Neuronal stem cell (in vitro differentiated cells): ENCODE results near the gene HTR6.

ENCODE experiments used
- DNase-seq: peaks from one replicate; pipeline ENCODE4 v3.0.0-alpha.2; 2013; ENCODE audit warnings: low spot score
- H2AFZ ChIP-seq: one replicate; pipeline ENCODE4 v1.6.1; 2013; ENCODE audit warnings: mild to moderate bottlenecking, low read length, inconsistent platforms
- H2AK5ac ChIP-seq: 2 replicates; pipeline ENCODE4 v1.6.1; 2013; ENCODE audit warnings: low read depth, mild to moderate bottlenecking, inconsistent platforms, low read length, moderate library complexity, mixed read lengths
- H2BK120ac ChIP-seq: 2 replicates; pipeline ENCODE4 v1.6.1; 2013; ENCODE audit warnings: low read depth, mild to moderate bottlenecking, inconsistent platforms, low read length, moderate library complexity, mixed read lengths
- H2BK12ac ChIP-seq: one replicate; pipeline ENCODE4 v1.6.1; 2013; ENCODE audit warnings: low read length, inconsistent platforms
- H2BK15ac ChIP-seq: 2 replicates; pipeline ENCODE4 v1.6.1; 2013; ENCODE audit warnings: mild to moderate bottlenecking, low read length, inconsistent platforms, mixed read lengths
- H2BK5ac ChIP-seq: one replicate; pipeline ENCODE4 v1.6.1; 2013; ENCODE audit warnings: inconsistent platforms, mild to moderate bottlenecking, low read length, moderate library complexity
- H3K14ac ChIP-seq: one replicate; pipeline ENCODE4 v1.6.1; 2013; ENCODE audit warnings: low read length, inconsistent platforms
- H3K18ac ChIP-seq: 2 replicates; pipeline ENCODE4 v1.6.1; 2013; ENCODE audit warnings: low read length, inconsistent platforms
- H3K23ac ChIP-seq: 2 replicates; pipeline ENCODE4 v1.6.1; 2013; ENCODE audit warnings: low read depth, mild to moderate bottlenecking, mixed read lengths, low read length, inconsistent platforms; ENCODE audit not compliant: poor library complexity
- H3K27ac ChIP-seq: replicated peaks from 3 replicates; pipeline ENCODE4 v1.5.1; 2013; ENCODE audit warnings: low read length, inconsistent platforms
- H3K27me3 ChIP-seq, 3 experiments: 2 replicates each; pipeline ENCODE4 v1.6.1; 2013; ENCODE audit warnings: low read length in 3 of 3, mild to moderate bottlenecking in 2 of 3, inconsistent platforms in 1 of 3, low read depth in 1 of 3, mixed read lengths in 1 of 3, moderate library complexity in 1 of 3; ENCODE audit not compliant: control insufficient read depth in 3 of 3, insufficient read depth in 3 of 3
- H3K36me3 ChIP-seq, 2 donors: replicated peaks in 1 of 2; 2 replicates each; pipeline ENCODE4 v1.6.1; 2013; ENCODE audit warnings: low read length in 2 of 2; ENCODE audit not compliant: control insufficient read depth in 2 of 2, insufficient read depth in 2 of 2
- H3K4ac ChIP-seq: 2 replicates; pipeline ENCODE4 v1.6.1; 2013; ENCODE audit warnings: inconsistent platforms, mild to moderate bottlenecking, low read length, moderate library complexity
- H3K4me1 ChIP-seq, 2 donors: 1 replicate in 1 of 2; 2 replicates in 1 of 2; pipeline ENCODE4 v1.6.1; 2013; ENCODE audit warnings: low read length in 2 of 2, low read depth in 1 of 2; ENCODE audit not compliant: control insufficient read depth in 2 of 2, insufficient read depth in 1 of 2
- H3K4me2 ChIP-seq: one replicate; pipeline ENCODE4 v1.6.1; 2013; ENCODE audit warnings: mild to moderate bottlenecking, low read length, inconsistent platforms; ENCODE audit not compliant: insufficient read depth, poor library complexity, severe bottlenecking
- H3K4me3 ChIP-seq, 2 donors: 2 replicates each; pipeline ENCODE4 v1.5.1; 2013; ENCODE audit warnings: low read length in 2 of 2, mild to moderate bottlenecking in 2 of 2, inconsistent platforms in 1 of 2, moderate library complexity in 1 of 2
- H3K79me1 ChIP-seq: one replicate; pipeline ENCODE4 v1.6.1; 2013; ENCODE audit warnings: low read depth, mild to moderate bottlenecking, inconsistent platforms, low read length, moderate library complexity
- H3K9ac ChIP-seq: one replicate; pipeline ENCODE4 v1.6.1; 2013; ENCODE audit warnings: mild to moderate bottlenecking, low read depth, low read length, inconsistent platforms; ENCODE audit not compliant: poor library complexity
- H3K9me3 ChIP-seq, 2 donors: replicated peaks in 1 of 2; 2 replicates each; pipeline versions ENCODE3 to v1.6.1; 2013; ENCODE audit warnings: low read length in 2 of 2, mild to moderate bottlenecking in 2 of 2, inconsistent platforms in 1 of 2, low read depth in 1 of 2, mixed read lengths in 1 of 2, moderate library complexity in 1 of 2; ENCODE audit not compliant: control insufficient read depth in 2 of 2, insufficient read depth in 1 of 2
- H4K8ac ChIP-seq: one replicate; pipeline ENCODE4 v1.6.1; 2013; ENCODE audit warnings: low read depth, mild to moderate bottlenecking, inconsistent platforms, low read length, moderate library complexity
- H4K91ac ChIP-seq: one replicate; pipeline ENCODE4 v1.6.1; 2013; ENCODE audit warnings: low read length, low read depth, mild to moderate bottlenecking, inconsistent platforms; ENCODE audit not compliant: poor library complexity
- WGBS, 2 donors: extraction: QIAGEN DNeasy Blood & Tissue Kit; methylation state at CpG; one replicate each; pipeline ENCODE4 v1.1.7; 2013; ENCODE audit warnings: missing lambda C conversion rate in 2 of 2, mixed read lengths in 1 of 2; ENCODE audit not compliant: insufficient read length in 2 of 2, insufficient replicate concordance in 1 of 2; ENCODE audit errors: extremely low coverage in 2 of 2; 5-methylcytosine and 5-hydroxymethylcytosine counted together

HTR6 gene

DNA sequence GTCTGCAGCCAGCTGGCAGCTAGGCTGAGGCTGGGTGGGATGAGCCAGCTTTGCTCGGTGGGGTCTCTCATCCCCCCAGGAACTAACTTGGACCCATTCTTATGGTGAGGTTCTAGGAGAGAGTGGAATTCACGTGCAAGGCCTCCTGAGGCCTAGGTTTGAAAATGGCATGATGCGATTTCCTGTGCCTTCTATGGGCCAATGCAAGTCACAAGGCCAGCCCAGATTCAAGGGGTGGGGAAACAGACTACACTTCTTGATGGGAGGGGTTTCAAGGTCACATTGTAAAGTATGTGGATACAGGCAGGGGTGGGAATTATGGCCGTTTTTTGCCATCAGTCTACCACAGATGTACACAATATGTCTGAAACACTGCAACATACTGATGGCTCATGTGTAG, 48.3 kb downstream of the HTR6 start:
- Histone ChIP-seq H4K8ac (no peak overlapping the region), H3K4me1 (no peaks in the 10 kb centered on the region), H2BK15ac (no peak overlapping the region), H3K4me2 (no peak overlapping the region), H3K36me3 (no peaks in the 10 kb centered on the region), H2AFZ (no peak overlapping the region), H3K14ac (no peak overlapping the region), H3K9ac (no peak overlapping the region), H3K23ac (no peak overlapping the region), H3K27ac (no peak overlapping the region), H2BK5ac (no peak overlapping the region), H4K91ac (no peak overlapping the region), H3K9me3 (no peaks in the 10 kb centered on the region), H3K4ac (no peak overlapping the region), H3K18ac (no peak overlapping the region), H3K4me3 (no peak overlapping the region), H3K79me1 (no peaks in the 10 kb centered on the region), H2BK12ac (no peak overlapping the region), H3K27me3 (peaks cover 0 to 21% (median 0%) of the 10 kb centered on the region in 3 experiments), H2AK5ac (no peak overlapping the region), H2BK120ac (no peak overlapping the region)
- WGBS, 2 donors = no CpG with 5 or more reads among the region's 4 CpGs
- no peak for DNase-seq

DNA sequence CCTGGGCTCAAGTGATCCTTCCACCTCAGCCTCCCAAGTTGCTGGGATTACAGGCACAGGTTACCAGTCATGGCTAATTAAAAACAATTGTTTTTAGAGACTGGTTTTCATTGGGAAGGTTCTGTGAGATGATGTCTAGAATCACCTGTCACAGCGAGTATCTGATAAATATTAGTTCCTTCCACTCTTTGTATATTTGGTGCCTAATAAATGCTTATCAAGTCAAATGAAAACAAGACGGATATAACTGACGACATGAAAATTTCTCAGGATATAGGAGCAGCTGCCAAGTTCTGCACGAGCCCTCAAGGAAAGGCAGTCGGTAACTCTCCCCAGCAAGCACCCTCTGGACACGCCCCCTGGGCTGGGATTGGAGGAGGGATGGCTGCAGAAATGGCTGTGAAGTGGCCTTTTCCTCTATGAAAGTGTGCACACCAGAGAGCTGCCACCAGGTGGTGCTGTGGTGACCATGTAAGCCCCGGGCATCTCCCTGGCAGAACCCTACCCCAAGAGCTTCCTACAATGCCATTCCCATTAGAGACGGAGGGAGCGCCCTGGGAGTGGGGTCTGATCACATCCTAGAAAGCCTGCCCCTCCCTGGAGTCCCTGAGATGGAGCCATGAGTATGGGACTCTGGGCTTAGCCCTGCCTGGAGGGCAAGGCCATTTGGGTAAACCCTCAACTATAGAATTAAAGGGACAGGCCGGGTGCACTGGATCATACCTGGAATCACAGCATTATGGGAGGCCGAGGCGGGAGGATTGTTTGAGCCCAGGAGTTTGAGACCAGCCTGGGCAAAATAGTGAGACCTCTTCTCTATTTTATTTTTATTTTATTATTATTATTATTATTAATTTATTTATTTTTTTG, 50.9 kb downstream of the HTR6 start:
- no peak overlapping the region for H2BK12ac ChIP-seq
- no peak overlapping the region for H2BK5ac ChIP-seq
- no peak overlapping the region for H3K23ac ChIP-seq
- H4K91ac ChIP-seq = no peak overlapping the region
- H2AK5ac ChIP-seq = no peak overlapping the region
- no peak overlapping the region for H3K18ac ChIP-seq
- no peak overlapping the region for H3K4me2 ChIP-seq
- no peaks in the 10 kb centered on the region for H3K4me1 ChIP-seq
- peak; percentile 95 for DNase-seq
- no peak overlapping the region for H3K9ac ChIP-seq
- H3K4ac ChIP-seq = no peak overlapping the region
- H2AFZ ChIP-seq = no peak overlapping the region
- no peaks in the 10 kb centered on the region for H3K9me3 ChIP-seq
- H3K79me1 ChIP-seq = no peaks in the 10 kb centered on the region
- no peak overlapping the region for H2BK15ac ChIP-seq
- H3K27me3 ChIP-seq = peaks cover 0 to 14% (median 0%) of the 10 kb centered on the region in 3 experiments
- H4K8ac ChIP-seq = no peak overlapping the region
- no CpG with 5 or more reads among the region's 12 CpGs for WGBS, 2 donors
- H3K36me3 ChIP-seq = no peaks in the 10 kb centered on the region
- H2BK120ac ChIP-seq = no peak overlapping the region
- no peak overlapping the region for H3K14ac ChIP-seq
- H3K27ac ChIP-seq = no peak overlapping the region
- no peak overlapping the region for H3K4me3 ChIP-seq

DNA sequence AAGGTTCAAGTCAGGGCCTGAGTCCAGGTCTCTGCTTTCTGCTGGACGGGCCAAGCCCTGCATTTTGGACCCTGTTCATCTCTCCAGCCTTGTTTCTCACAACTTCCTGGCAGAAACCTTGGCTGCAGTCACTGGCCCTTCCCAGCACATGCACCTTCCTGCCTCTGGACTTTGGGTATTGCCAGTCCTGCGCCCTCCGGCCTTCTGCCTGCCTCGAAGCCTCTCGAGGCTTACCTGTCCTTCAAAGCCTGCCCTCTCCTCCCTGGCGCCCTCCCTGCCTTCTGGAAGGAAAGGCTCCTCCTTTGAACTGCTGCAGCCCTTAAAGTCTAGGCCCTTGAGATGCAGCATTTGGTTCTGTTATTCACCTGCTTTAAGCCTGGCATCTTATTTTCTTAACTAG, 52.8 kb downstream of the HTR6 start:
- Histone ChIP-seq H3K4ac (no peak overlapping the region), H3K9me3 (no peaks in the 10 kb centered on the region), H3K27me3 (peaks cover 0 to 24% (median 0%) of the 10 kb centered on the region in 3 experiments), H4K8ac (no peak overlapping the region), H3K4me3 (no peak overlapping the region), H3K14ac (no peak overlapping the region), H3K36me3 (no peaks in the 10 kb centered on the region), H4K91ac (no peak overlapping the region), H3K9ac (no peak overlapping the region), H2BK120ac (no peak overlapping the region), H3K4me1 (no peaks in the 10 kb centered on the region), H2AK5ac (no peak overlapping the region), H2AFZ (no peak overlapping the region), H3K27ac (no peak overlapping the region), H3K79me1 (no peaks in the 10 kb centered on the region), H3K18ac (no peak overlapping the region), H2BK5ac (no peak overlapping the region), H2BK15ac (no peak overlapping the region), H2BK12ac (no peak overlapping the region), H3K23ac (no peak overlapping the region), H3K4me2 (no peak overlapping the region)
- DNase-seq = no peak
- no CpG with 5 or more reads among the region's 6 CpGs for WGBS, 2 donors

DNA sequence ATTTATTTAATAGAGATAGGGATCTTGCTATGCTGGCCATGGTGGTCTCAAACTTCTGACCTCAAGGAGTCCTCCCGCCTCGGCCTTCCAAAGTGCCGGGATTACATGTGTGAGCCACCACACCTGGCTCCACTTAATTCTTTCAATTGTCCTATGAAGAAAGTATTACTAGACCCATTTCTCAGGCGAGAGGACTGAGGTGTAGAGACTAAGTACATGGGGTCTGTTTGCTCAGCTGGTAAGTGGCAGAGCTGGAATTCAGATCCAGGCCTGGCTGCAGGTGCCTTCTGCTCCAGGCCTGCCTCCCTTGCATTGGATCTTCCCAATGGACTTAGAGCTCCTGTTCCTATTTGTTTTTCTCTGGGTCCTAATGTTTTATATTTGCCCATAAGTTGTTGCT, 55.5 kb downstream of the HTR6 start:
- Histone ChIP-seq H3K27me3 (peaks cover 0 to 41% (median 0%) of the 10 kb centered on the region in 3 experiments), H3K36me3 (no peaks in the 10 kb centered on the region), H3K27ac (no peak overlapping the region), H3K4me3 (no peak overlapping the region), H3K18ac (no peak overlapping the region), H3K4ac (no peak overlapping the region), H4K91ac (no peak overlapping the region), H2BK15ac (no peak overlapping the region), H3K9ac (no peak overlapping the region), H3K23ac (no peak overlapping the region), H3K4me2 (no peak overlapping the region), H3K14ac (no peak overlapping the region), H4K8ac (no peak overlapping the region), H2AFZ (no peak overlapping the region), H2AK5ac (no peak overlapping the region), H2BK5ac (no peak overlapping the region), H2BK120ac (no peak overlapping the region), H2BK12ac (no peak overlapping the region), H3K9me3 (no peaks in the 10 kb centered on the region), H3K79me1 (no peaks in the 10 kb centered on the region), H3K4me1 (peaks cover 0 to 3% of the 10 kb centered on the region in 2 donors)
- WGBS, 2 donors = no CpG with 5 or more reads among the region's 4 CpGs
- DNase-seq = no peak
